H1 (cell line): ENCODE measurements around the gene FAM241A. TPM values are rescaled to one million over a fixed set of nuclear protein-coding genes. Genes with fewer than 3 reads are reported as not detected.

Experiments
- CTCF ChIA-PET: fragments of 300-600 bp; sonication (Branson Sonifier 250); formaldehyde crosslinking; loops from one replicate; lab custom pipeline; 2021; ENCODE audit not compliant: partially characterized antibody; lab: Charles Lee
- POLR2A ChIA-PET: fragments of 300-600 bp; sonication (Branson Sonifier 250); formaldehyde crosslinking; loops from one replicate; lab custom pipeline; 2021; ENCODE audit warnings: inconsistent platforms; ENCODE audit not compliant: partially characterized antibody; lab: Charles Lee
- DNase-seq, 2 experiments: peaks; one replicate each; pipeline versions ENCODE4 v3.0.0 to v3.0.0-alpha.2; 2010 to 2022; ENCODE audit warnings: low spot score in 2 of 2, low read depth in 1 of 2, mixed read lengths in 1 of 2
- FAIRE-seq: peaks from 2 replicates; lab custom pipeline; 2011; peaks lifted over from hg19 to GRCh38; lab: Jason Lieb, UNC
- H2AFZ ChIP-seq: 2 replicates; pipeline ENCODE4 v1.8.1; 2012; ENCODE audit warnings: low read length, inconsistent platforms
- H2AK5ac ChIP-seq: 2 replicates; pipeline ENCODE4 v1.6.1; 2013; ENCODE audit warnings: low read depth, low read length
- H2BK120ac ChIP-seq: replicated peaks from 2 replicates; pipeline ENCODE3; 2013; ENCODE audit warnings: low read depth, low read length, inconsistent platforms
- H2BK12ac ChIP-seq: 2 replicates; pipeline ENCODE4 v1.6.1; 2013; ENCODE audit warnings: low read depth, low read length
- H2BK15ac ChIP-seq: 2 replicates; pipeline ENCODE4 v1.6.1; 2013; ENCODE audit warnings: low read length
- H2BK20ac ChIP-seq: 2 replicates; pipeline ENCODE4 v1.6.1; 2013; ENCODE audit warnings: low read length
- H2BK5ac ChIP-seq: 2 replicates; pipeline ENCODE4 v1.6.1; 2013; ENCODE audit warnings: low read depth, low read length
- H3K14ac ChIP-seq: 2 replicates; pipeline ENCODE4 v1.6.1; 2013; ENCODE audit warnings: inconsistent platforms; ENCODE audit not compliant: insufficient read length
- H3K18ac ChIP-seq: 2 replicates; pipeline ENCODE4 v1.6.1; 2013; ENCODE audit warnings: low read length; ENCODE audit errors: extremely low read depth
- H3K23ac ChIP-seq: 2 replicates; pipeline ENCODE4 v1.6.1; 2013; ENCODE audit warnings: inconsistent platforms; ENCODE audit not compliant: insufficient read length
- H3K23me2 ChIP-seq: 2 replicates; pipeline ENCODE4 v1.6.1; 2013; ENCODE audit warnings: low read depth, low read length
- H3K27ac ChIP-seq: 2 replicates; pipeline ENCODE4 v1.6.1; 2011; ENCODE audit warnings: low read depth, low read length, inconsistent platforms
- H3K27me3 ChIP-seq, 4 experiments: replicated peaks in 1 of 4; 1 replicate in 1 of 4; 2 replicates in 3 of 4; pipeline versions ENCODE4 v1.6.1 to v1.8.1; 2011 to 2013; ENCODE audit warnings: low read length in 3 of 4, mild to moderate bottlenecking in 3 of 4, inconsistent platforms in 2 of 4, mixed read lengths in 2 of 4, moderate library complexity in 1 of 4; ENCODE audit not compliant: control insufficient read depth in 3 of 4, insufficient read depth in 3 of 4; ENCODE audit errors: extremely low read depth in 1 of 4
- H3K36me3 ChIP-seq, 4 experiments: 2 replicates each; pipeline versions ENCODE4 v1.6.1 to v1.8.1; 2011 to 2013; ENCODE audit warnings: mild to moderate bottlenecking in 4 of 4, low read length in 3 of 4, moderate library complexity in 2 of 4, control low read depth in 1 of 4, inconsistent platforms in 1 of 4; ENCODE audit not compliant: insufficient read depth in 4 of 4, control insufficient read depth in 2 of 4
- H3K4ac ChIP-seq: replicated peaks from 2 replicates; pipeline ENCODE3; 2013; ENCODE audit warnings: low read length, low read depth, mixed read lengths, inconsistent platforms; ENCODE audit not compliant: insufficient read length
- H3K4me1 ChIP-seq, 4 experiments: replicated peaks in 1 of 4; 1 replicate in 1 of 4; 2 replicates in 3 of 4; pipeline versions ENCODE4 v1.6.1 to v1.8.1; 2011 to 2013; ENCODE audit warnings: low read length in 3 of 4, inconsistent platforms in 2 of 4, mixed read lengths in 1 of 4; ENCODE audit not compliant: insufficient read depth in 4 of 4, control insufficient read depth in 3 of 4
- H3K4me2 ChIP-seq, 2 experiments: 2 replicates each; pipeline versions ENCODE4 v1.6.1 to v1.8.1; 2011 to 2013; ENCODE audit warnings: low read depth in 2 of 2, low read length in 2 of 2, control low read depth in 1 of 2, inconsistent platforms in 1 of 2, mild to moderate bottlenecking in 1 of 2; ENCODE audit not compliant: insufficient read depth in 1 of 2
- H3K4me3 ChIP-seq, 4 experiments: fragments of 200-600, 300-600 bp in 1 of 4; sonication (generic), shearing (Covaris generic), sonication (Bioruptor Twin) in 1 of 4; 2 replicates each; pipeline versions ENCODE4 v1.5.1 to v1.8.1; 2011 to 2016; ENCODE audit warnings: low read length in 4 of 4, low read depth in 3 of 4, control low read depth in 2 of 4, inconsistent platforms in 2 of 4, mild to moderate bottlenecking in 2 of 4, mixed read lengths in 1 of 4, moderate library complexity in 1 of 4; ENCODE audit not compliant: insufficient read depth in 2 of 4; ENCODE audit errors: extremely low read depth in 1 of 4
- H3K56ac ChIP-seq: replicated peaks from 2 replicates; pipeline ENCODE3; 2013; ENCODE audit warnings: low read depth, mild to moderate bottlenecking, mixed read lengths, low read length, inconsistent platforms; ENCODE audit not compliant: insufficient read length
- H3K79me1 ChIP-seq: 2 replicates; pipeline ENCODE4 v1.6.1; 2013; ENCODE audit warnings: low read depth, low read length, control low read depth
- H3K79me2 ChIP-seq, 2 experiments: 2 replicates each; pipeline versions ENCODE4 v1.6.1 to v1.8.1; 2012 to 2013; ENCODE audit warnings: low read length in 2 of 2, mild to moderate bottlenecking in 2 of 2, inconsistent platforms in 1 of 2; ENCODE audit not compliant: insufficient read depth in 2 of 2, control insufficient read depth in 1 of 2
- H3K9ac ChIP-seq, 4 experiments: replicated peaks in 1 of 4; 1 replicate in 1 of 4; 2 replicates in 3 of 4; pipeline versions ENCODE4 v1.6.1 to v1.8.1; 2011 to 2013; ENCODE audit warnings: low read depth in 3 of 4, low read length in 3 of 4, control low read depth in 2 of 4, mild to moderate bottlenecking in 2 of 4, moderate library complexity in 2 of 4, inconsistent platforms in 1 of 4; ENCODE audit errors: extremely low read depth in 1 of 4
- H3K9me3 ChIP-seq, 2 experiments: 2 replicates each; pipeline versions ENCODE4 v1.6.1 to v1.8.1; 2012 to 2013; ENCODE audit warnings: mild to moderate bottlenecking in 2 of 2, moderate library complexity in 2 of 2, control low read depth in 1 of 2, inconsistent platforms in 1 of 2, low read depth in 1 of 2, low read length in 1 of 2, mixed read lengths in 1 of 2; ENCODE audit not compliant: insufficient read depth in 2 of 2
- H4K20me1 ChIP-seq, 2 experiments: replicated peaks in 1 of 2; 2 replicates each; pipeline versions ENCODE3 to v1.8.1; 2011 to 2013; ENCODE audit warnings: inconsistent platforms in 2 of 2, low read length in 2 of 2, mild to moderate bottlenecking in 1 of 2; ENCODE audit not compliant: insufficient read depth in 2 of 2, control insufficient read depth in 1 of 2
- H4K5ac ChIP-seq: 2 replicates; pipeline ENCODE4 v1.6.1; 2013; ENCODE audit warnings: low read length, low read depth, mixed read lengths, inconsistent platforms; ENCODE audit not compliant: insufficient read length
- H4K8ac ChIP-seq: 2 replicates; pipeline ENCODE4 v1.8.0; 2013; ENCODE audit warnings: mild to moderate bottlenecking, moderate library complexity, low read length, inconsistent platforms; ENCODE audit not compliant: insufficient read depth; ENCODE audit errors: extremely low read depth
- H4K91ac ChIP-seq: replicated peaks from 2 replicates; pipeline ENCODE3; 2013; ENCODE audit warnings: low read length, mixed read lengths, inconsistent platforms; ENCODE audit not compliant: insufficient read length
- CBX5 ChIP-seq: fragments of 300-800, 300-1000 bp; sonication (generic); IDR thresholded peaks from 2 replicates; pipeline ENCODE4 v1.7.1; 2016; ENCODE audit warnings: antibody characterized with exemption, low read length, low read depth
- TCF12 ChIP-seq: IDR thresholded peaks from 2 replicates; pipeline ENCODE4 v1.6.1; 2011; ENCODE audit warnings: low read depth, mild to moderate bottlenecking, low read length
- WGBS, 2 experiments: shearing (Covaris generic) in 1 of 2; methylation state at CpG; one replicate each; pipeline versions ENCODE4 v1.1.6 to v1.1.7; 2013 to 2015; ENCODE audit warnings: low lambda C conversion rate in 2 of 2, mixed read lengths in 2 of 2, inconsistent platforms in 1 of 2, low coverage in 1 of 2, missing lambda C conversion rate in 1 of 2; ENCODE audit not compliant: insufficient replicate concordance in 2 of 2, insufficient coverage in 1 of 2, insufficient read length in 1 of 2; ENCODE audit errors: extremely low coverage in 1 of 2, missing lambda C conversion rate in 1 of 2; 5-methylcytosine and 5-hydroxymethylcytosine counted together
- polyA plus RNA-seq, 7 experiments: library from polyadenylated mRNA; depleted of rRNA in 3 of 7; stranded (reverse) in 5 of 7; unstranded in 2 of 7; fragments of >200 nt in 5 of 7; fragments of 200-250 nt in 2 of 7; gene quantifications; 1 replicate in 5 of 7; 2 replicates in 1 of 7; 4 replicates in 1 of 7; pipeline versions ENCODE4 v1.2.1 to v1.2.3, GENCODE V29; 2011 to 2013; ENCODE audit warnings: missing spikeins in 2 of 7, mixed read lengths in 2 of 7
- total RNA-seq: library from RNA; stranded (reverse); fragmentation: NEBNext Ultra II Directional; extraction: Animal tissue kit (Norgen Biotek cat#: 25700); gene quantifications from 2 replicates; pipeline ENCODE4 v1.2.1, GENCODE V29; 2021

The FAM241A gene
- total and polyA plus RNA-seq, 2 of the 8 experiments (the other 6 are each of a cell fraction or from before 2014, with no cell fraction given): 0.20 to 0.73 TPM

- Histone ChIP-seq H2BK12ac (no peak overlapping the region), H3K4me3 (no peak overlapping the region), H2BK20ac (no peak overlapping the region), H3K36me3 (no peaks in the 10 kb centered on the region), H3K4me2 (no peak overlapping the region), H3K9ac (no peak overlapping the region), H2BK5ac (no peak overlapping the region), H3K79me1 (no peaks in the 10 kb centered on the region), H3K18ac (no peak overlapping the region), H4K20me1 (no peaks in the 10 kb centered on the region), H4K5ac (no peak overlapping the region), H3K4me1 (no peaks in the 10 kb centered on the region), H3K9me3 (no peaks in the 10 kb centered on the region), H3K27ac (no peak overlapping the region), H3K4ac (no peak overlapping the region), H3K56ac (no peak overlapping the region), H4K8ac (no peak overlapping the region), H3K23me2 (no peaks in the 10 kb centered on the region), H3K23ac (no peak overlapping the region), H2BK120ac (no peak overlapping the region), H2AFZ (no peak overlapping the region), H3K14ac (no peak overlapping the region), H2BK15ac (no peak overlapping the region), H3K79me2 (no peaks in the 10 kb centered on the region), H2AK5ac (no peak overlapping the region), H3K27me3 (peaks cover 0 to 1% (median 0%) of the 10 kb centered on the region in 4 experiments; a peak in 1 of 7 replicates), H4K91ac (no peak overlapping the region)
- FAIRE-seq (no peak), DNase-seq (no peak)
- POLR2A ChIA-PET: no interaction called here
- WGBS, 2 experiments: 92% methylated on average over 2 of the region's 2 CpGs; no CpG with 5 or more reads in 1 of the 2 experiments
- CTCF ChIA-PET: interaction anchor here (1.7 kb wide), 1 partner anchor 14 kb away, joined by 8 read pairs; no protein-coding TSS in a partner anchor
- TF ChIP-seq TCF12 (no peak), CBX5 (no peak)
Observed at GRCh38 chr4:112112590-112113170, 32.6 kb upstream of the FAM241A start.
